HepG2 (cell line): ENCODE measurements around the gene BACH2. TPM values are rescaled to one million over a fixed set of nuclear protein-coding genes. Genes with fewer than 3 reads are reported as not detected.

Source experiments
- ATF2 ChIP-seq: sonication (generic); formaldehyde crosslinking; IDR thresholded peaks from 2 replicates; pipeline ENCODE4 v1.4.0; 2020; ENCODE audit warnings: missing genetic modification reagents
- ATF7 ChIP-seq, 2 experiments: fragments of 450-650 bp in 1 of 2; sonication (generic) in 1 of 2; formaldehyde crosslinking in 1 of 2; IDR thresholded peaks; 2 replicates each; pipeline versions ENCODE4 v1.4.0 to v1.6.1; 2016 to 2020; ENCODE audit warnings: antibody characterized with exemption in 1 of 2, mild to moderate bottlenecking in 1 of 2, missing genetic modification reagents in 1 of 2
- DNMT3B ChIP-seq: conservative IDR thresholded peaks from 2 replicates; pipeline ENCODE4 v1.6.1; 2016; ENCODE audit warnings: missing biosample characterization, control low read depth
- FOXA1 ChIP-seq, 2 experiments: fragments of 450-650 bp in 1 of 2; sonication (generic) in 1 of 2; formaldehyde crosslinking in 1 of 2; IDR thresholded peaks; 2 replicates each; pipeline versions ENCODE4 v1.4.0 to v1.6.1; 2016 to 2020; ENCODE audit warnings: missing genetic modification reagents in 1 of 2
- GABPA ChIP-seq, 2 experiments: IDR thresholded peaks; 2 replicates each; pipeline ENCODE4 v1.6.1; 2011 to 2016; ENCODE audit warnings: low read depth in 2 of 2, low read length in 1 of 2, missing biosample characterization in 1 of 2, missing genetic modification characterization in 1 of 2
- HHEX ChIP-seq: IDR thresholded peaks from 2 replicates; pipeline ENCODE4 v1.6.1; 2016; ENCODE audit warnings: control low read depth
- HIVEP1 ChIP-seq: sonication (generic); formaldehyde crosslinking; IDR thresholded peaks from 2 replicates; pipeline ENCODE4 v1.4.0; 2020; ENCODE audit warnings: mild to moderate bottlenecking, missing genetic modification reagents
- NAIF1 ChIP-seq: sonication (generic); formaldehyde crosslinking; IDR thresholded peaks from 2 replicates; pipeline ENCODE4 v1.5.0; 2020; ENCODE audit warnings: mild to moderate bottlenecking, missing genetic modification reagents, borderline replicate concordance
- POLR2A ChIP-seq, 2 experiments: IDR thresholded peaks; 2 replicates each; pipeline ENCODE4 v1.6.1; 2011; ENCODE audit warnings: low read depth in 2 of 2, low read length in 2 of 2, mild to moderate bottlenecking in 1 of 2, moderate library complexity in 1 of 2; ENCODE audit not compliant: insufficient read depth in 1 of 2
- XRCC5 ChIP-seq: fragments of 200-400 bp; formaldehyde crosslinking; optimal IDR thresholded peaks from 2 replicates; pipeline ENCODE3; 2017; ENCODE audit warnings: mild to moderate bottlenecking, low read length
- YEATS4 ChIP-seq: sonication (generic); formaldehyde crosslinking; IDR thresholded peaks from 2 replicates; pipeline ENCODE4 v1.4.0; 2020; ENCODE audit warnings: missing genetic modification reagents, borderline replicate concordance
- ZBTB10 ChIP-seq: sonication (generic); formaldehyde crosslinking; IDR thresholded peaks from 2 replicates; pipeline ENCODE4 v1.4.0; 2020; ENCODE audit warnings: missing genetic modification reagents, borderline replicate concordance
- ZBTB14 ChIP-seq: sonication (generic); formaldehyde crosslinking; IDR thresholded peaks from 2 replicates; pipeline ENCODE4 v1.4.0; 2020; ENCODE audit warnings: missing genetic modification reagents
- ZNF687 ChIP-seq: sonication (generic); formaldehyde crosslinking; IDR thresholded peaks from 2 replicates; pipeline ENCODE4 v1.5.1; 2020; ENCODE audit warnings: mild to moderate bottlenecking, missing genetic modification reagents, moderate library complexity
- ZNF747 ChIP-seq: sonication (generic); formaldehyde crosslinking; IDR thresholded peaks from 2 replicates; pipeline ENCODE4 v1.8.1; 2023; ENCODE audit warnings: missing genetic modification reagents, mild to moderate bottlenecking, borderline replicate concordance
- polyA plus RNA-seq, 8 experiments: library from polyadenylated mRNA; depleted of rRNA in 3 of 8; stranded (reverse) in 7 of 8; unstranded in 1 of 8; fragments of >200 nt; fragmentation: Illumina TruSeq in 4 of 8; extraction: Trizol in 4 of 8; gene quantifications; 2 replicates each; pipeline versions ENCODE4 v1.2.1 to v1.2.3, GENCODE V29; 2011 to 2016; ENCODE audit warnings: low read depth in 4 of 8, missing spikeins in 1 of 8, mixed read lengths in 1 of 8; ENCODE audit not compliant: insufficient read depth in 1 of 8
- total RNA-seq, 5 experiments: library from RNA; depleted of rRNA; stranded (reverse); fragments of >200 nt; fragmentation: Illumina TruSeq; extraction: Trizol; gene quantifications; 2 replicates each; pipeline ENCODE4 v1.2.3, GENCODE V29; 2016; ENCODE audit warnings: low read depth in 1 of 5

BACH2 gene
- total and polyA plus RNA-seq, 2 of the 13 experiments (the other 11 are each of a cell fraction or from before 2014, with no cell fraction given) = 0.01 TPM; not detected in 1

- TF ChIP-seq ZNF687 (0 out of 2 replicates have a peak, but pooled peaks have one; percentile 24), ATF7 (IDR thresholded peaks at IDR 0.05) (peak; percentile 32; the same call in 1 of the 2 replicates), ATF7 (CRISPR knock-in tag; IDR thresholded peaks at IDR 0.05) (no peak), YEATS4 (0 out of 2 replicates have a peak, but pooled peaks have one; percentile 40), XRCC5 (peak; percentile 24), HIVEP1 (CRISPR knock-in tag) (no peak), ZBTB10 (CRISPR knock-in tag) (peak; percentile 32; the same call in 1 of the 2 replicates), ATF2 (CRISPR knock-in tag) (peak; percentile 59; the same call in 1 of the 2 replicates), NAIF1 (CRISPR knock-in tag) (peak; percentile 99), HHEX (no peak), ZBTB14 (CRISPR knock-in tag) (peak; percentile 55; the same call in 1 of the 2 replicates), POLR2A (IDR thresholded peaks at IDR 0.05; ENCODE audit: insufficient read depth in 1 of 2, low read depth in 2 of 2, low read length in 2 of 2) (no peak), ZNF747 (CRISPR knock-in tag) (no peak), FOXA1 (IDR thresholded peaks at IDR 0.05) (no peak), FOXA1 (CRISPR knock-in tag; IDR thresholded peaks at IDR 0.05) (peak; percentile 77), DNMT3B (CRISPR knock-in tag) (no peak), GABPA (IDR thresholded peaks at IDR 0.05; ENCODE audit: low read depth, low read length) (no peak), GABPA (CRISPR knock-in tag; IDR thresholded peaks at IDR 0.05; ENCODE audit: low read depth) (no peak)
These were observed at the start of gene BACH2 (continued) for GRCh38 chr6:90296341-90297114.
